ENCODE measurements around the gene OPHN1.

GRCh38 chrX:68461093-68461492 lies 27.8 kb upstream of the OPHN1 start:
- TF ChIP-seq CTCF (conservative IDR thresholded peaks at IDR 0.05) (no peak), ZFX (IDR thresholded peaks at IDR 0.05) (no peak)

Data from C4-2B (cell line).